ENCODE results near the gene SLC7A1.

Gene SLC7A1

GRCh38 chr13:29582171-29582570 lies 13.3 kb downstream of the SLC7A1 start:
- no peak for DNase-seq

GRCh38 chr13:29581666-29582065 lies 13.8 kb downstream of the SLC7A1 start:
- DNase-seq, result no peak

GRCh38 chr13:29579094-29579493 lies 16.4 kb downstream of the SLC7A1 start:
- no peak for DNase-seq

- DNase-seq, result no peak
Observed at GRCh38 chr13:29578300-29579085, 17.0 kb downstream of the SLC7A1 start.

- DNase-seq, result no peak
Observed at GRCh38 chr13:29577136-29578051, 18.1 kb downstream of the SLC7A1 start.

GRCh38 chr13:29576581-29576980 lies 18.9 kb downstream of the SLC7A1 start:
- no peak for DNase-seq

- DNase-seq, result no peak
Observed at GRCh38 chr13:29575098-29575497, 20.4 kb downstream of the SLC7A1 start.

GRCh38 chr13:29573190-29573589 lies 22.3 kb downstream of the SLC7A1 start:
- peak; percentile 9 for DNase-seq

- DNase-seq, result no peak
Observed at GRCh38 chr13:29572575-29572974, 22.9 kb downstream of the SLC7A1 start.

GRCh38 chr13:29571876-29572570 lies 23.5 kb downstream of the SLC7A1 start:
- DNase-seq, result no peak

- no peak for DNase-seq
Observed at GRCh38 chr13:29570051-29570654, 25.3 kb downstream of the SLC7A1 start.

GRCh38 chr13:29569253-29570050 lies 26.0 kb downstream of the SLC7A1 start:
- DNase-seq, result no peak

GRCh38 chr13:29568731-29569130 lies 26.8 kb downstream of the SLC7A1 start:
- no peak for DNase-seq

GRCh38 chr13:29567411-29567810 lies 28.1 kb downstream of the SLC7A1 start:
- DNase-seq, result no peak

- DNase-seq, result no peak
Observed at GRCh38 chr13:29566206-29566605, 29.3 kb downstream of the SLC7A1 start.

- no peak for DNase-seq
Observed at GRCh38 chr13:29564818-29565217, 30.7 kb downstream of the SLC7A1 start.

GRCh38 chr13:29564373-29564772 lies 31.1 kb downstream of the SLC7A1 start:
- no peak for DNase-seq

- DNase-seq, result no peak
Observed at GRCh38 chr13:29563941-29564340, 31.5 kb downstream of the SLC7A1 start.

GRCh38 chr13:29562786-29563438 lies 32.6 kb downstream of the SLC7A1 start:
- no peak for DNase-seq

- DNase-seq, result no peak
Observed at GRCh38 chr13:29561918-29562317, 33.6 kb downstream of the SLC7A1 start.

GRCh38 chr13:29556742-29557141 lies 38.7 kb downstream of the SLC7A1 start:
- no peak for DNase-seq

- DNase-seq, result no peak
Observed at GRCh38 chr13:29551214-29551613, 44.3 kb downstream of the SLC7A1 start.
